HCT116 (cell line): ENCODE data around the gene STKLD1. TPM values are rescaled to one million over a fixed set of nuclear protein-coding genes. Genes with fewer than 3 reads are reported as not detected.

ENCODE experiments used
- ATAC-seq: fragments of 200-7000 bp; cut with Tn5 transposase; 2 replicates; pipeline ENCODE4 v1.9.1; 2020; ENCODE audit warnings: mild to moderate bottlenecking, moderate library complexity
- BruUV-seq: library from RNA; stranded (reverse); fragments of 400-500 nt; replicated peaks from 2 replicates; lab custom pipeline; 2021; lab: Mats Ljungman, UMichigan
- CTCF ChIA-PET: fragments of 300-600 bp; sonication (Branson Sonifier 250); formaldehyde crosslinking; loops from one replicate; lab custom pipeline; 2021; ENCODE audit warnings: antibody characterized with exemption; lab: Charles Lee
- POLR2A ChIA-PET: fragments of 300-600, 350-600 bp; sonication (Branson Sonifier 250); formaldehyde crosslinking; loops from one replicate; lab custom pipeline; 2021; ENCODE audit warnings: antibody characterized with exemption; lab: Charles Lee
- RAD21 ChIA-PET, 2 experiments: fragments of 300-600 bp; sonication (Branson Sonifier 250); formaldehyde crosslinking; loops; one replicate each; lab custom pipeline; 2023; ENCODE audit warnings: low total read pairs in 2 of 2; ENCODE audit not compliant: uncharacterized antibody in 2 of 2, unreplicated experiment in 2 of 2, low non-redundant PET in 1 of 2; lab: Charles Lee
- DNase-seq: peaks from one replicate; pipeline ENCODE4 v3.0.0-alpha.2; 2010; ENCODE audit warnings: low read depth, low spot score
- H2AFZ ChIP-seq: fragments of 200-600 bp; shearing (Covaris generic), sonication (generic); 2 replicates; pipeline ENCODE4 v1.6.1; 2017; ENCODE audit warnings: low read depth, mixed run types, mixed read lengths, antibody characterized with exemption, low read length; ENCODE audit not compliant: poor library complexity, severe bottlenecking
- H3K27ac ChIP-seq: 2 replicates; pipeline ENCODE4 v1.5.1; 2012; ENCODE audit warnings: low read depth, low read length
- H3K27me3 ChIP-seq: fragments of 200-600 bp; sonication (generic); 2 replicates; pipeline ENCODE4 v1.6.1; 2016; ENCODE audit warnings: mixed run types, low read length, mixed read lengths; ENCODE audit not compliant: insufficient read depth
- H3K36me3 ChIP-seq, 2 experiments: fragments of 200-500 bp in 1 of 2; fragments of 200-600 bp in 1 of 2; sonication (Bioruptor generic) in 1 of 2; sonication (generic) in 1 of 2; 2 replicates each; pipeline versions ENCODE4 v1.5.1 to v1.6.1; 2014 to 2016; ENCODE audit warnings: low read length in 2 of 2, inconsistent platforms in 1 of 2, mixed read lengths in 1 of 2, mixed run types in 1 of 2; ENCODE audit not compliant: insufficient read depth in 2 of 2, control insufficient read depth in 1 of 2
- H3K4me1 ChIP-seq, 2 experiments: fragments of 200-600 bp in 1 of 2; sonication (generic) in 1 of 2; 2 replicates each; pipeline versions ENCODE4 v1.5.1 to v1.6.1; 2012 to 2017; ENCODE audit warnings: low read length in 2 of 2, inconsistent platforms in 1 of 2, mild to moderate bottlenecking in 1 of 2, mixed read lengths in 1 of 2, mixed run types in 1 of 2, moderate library complexity in 1 of 2; ENCODE audit not compliant: insufficient read depth in 2 of 2, control insufficient read depth in 1 of 2
- H3K4me2 ChIP-seq: fragments of 200-600 bp; sonication (generic); 2 replicates; pipeline ENCODE4 v1.6.1; 2017; ENCODE audit warnings: mixed run types, low read length, mixed read lengths
- H3K4me3 ChIP-seq, 2 experiments: fragments of 200-600 bp in 1 of 2; sonication (generic) in 1 of 2; replicated peaks in 1 of 2; 2 replicates each; pipeline ENCODE4 v1.5.1; 2011 to 2016; ENCODE audit warnings: low read length in 2 of 2, control low read depth in 1 of 2, low read depth in 1 of 2, mild to moderate bottlenecking in 1 of 2, mixed read lengths in 1 of 2, mixed run types in 1 of 2
- H3K79me2 ChIP-seq: fragments of 200-600 bp; sonication (generic); 2 replicates; pipeline ENCODE4 v1.6.1; 2017; ENCODE audit warnings: mild to moderate bottlenecking, mixed run types, low read length, moderate library complexity, mixed read lengths; ENCODE audit not compliant: insufficient read depth
- H3K9ac ChIP-seq: fragments of 200-600 bp; sonication (generic); 2 replicates; pipeline ENCODE4 v1.6.1; 2016; ENCODE audit warnings: low read length, mixed read lengths
- H3K9me2 ChIP-seq: fragments of 200-600 bp; sonication (generic), shearing (Covaris generic); 2 replicates; pipeline ENCODE4 v1.6.1; 2017; ENCODE audit warnings: mixed run types, mild to moderate bottlenecking, moderate library complexity; ENCODE audit not compliant: insufficient read depth
- H3K9me3 ChIP-seq, 2 experiments: fragments of 200-500 bp in 1 of 2; fragments of 200-600 bp in 1 of 2; sonication (Bioruptor generic) in 1 of 2; sonication (generic) in 1 of 2; 2 replicates each; pipeline ENCODE4 v1.6.1; 2014 to 2017; ENCODE audit warnings: low read length in 2 of 2, mixed read lengths in 2 of 2, inconsistent platforms in 1 of 2, low read depth in 1 of 2, mild to moderate bottlenecking in 1 of 2, mixed run types in 1 of 2, moderate library complexity in 1 of 2; ENCODE audit not compliant: control insufficient read depth in 1 of 2, insufficient read depth in 1 of 2
- H4K20me1 ChIP-seq: fragments of 200-600 bp; sonication (generic), shearing (Covaris generic); 2 replicates; pipeline ENCODE4 v1.6.1; 2017; ENCODE audit warnings: mixed run types, mild to moderate bottlenecking, moderate library complexity; ENCODE audit not compliant: insufficient read depth
- EZH2phosphoT487 ChIP-seq: fragments of 200-600 bp; IDR thresholded peaks from 2 replicates; pipeline ENCODE4 v1.6.1; 2018; ENCODE audit warnings: antibody characterized with exemption, borderline replicate concordance
- POLR2A ChIP-seq: IDR thresholded peaks from 2 replicates; pipeline ENCODE4 v1.7.0; 2011; ENCODE audit warnings: borderline replicate concordance; ENCODE audit not compliant: insufficient read depth, insufficient read length; ENCODE audit errors: extremely low read depth
- RAD21 ChIP-seq: IDR thresholded peaks from 2 replicates; pipeline ENCODE4 v1.6.1; 2012; ENCODE audit warnings: low read depth, mild to moderate bottlenecking
- SRF ChIP-seq: IDR thresholded peaks from 2 replicates; pipeline ENCODE4 v1.6.1; 2012; ENCODE audit warnings: low read depth
- intact Hi-C: fragments of 100-400 bp; cut with micrococcal nuclease; formaldehyde crosslinking; loops from 2 replicates; pipeline ENCODE4 v1.10.0; 2022
- total RNA-seq: library from RNA; stranded (reverse); gene quantifications from one replicate; pipeline ENCODE4 v1.2.1, GENCODE V29; 2021; ENCODE audit not compliant: unreplicated experiment
- TF ChIP-seq, protein P1 (sequence below): IDR thresholded peaks from 2 replicates; pipeline ENCODE4 v1.6.1; 2012
- TF ChIP-seq, protein P2 (sequence below): IDR thresholded peaks from 2 replicates; pipeline ENCODE4 v1.6.1; 2012
- TF ChIP-seq, protein P3 (sequence below): IDR thresholded peaks from 2 replicates; pipeline ENCODE4 v1.6.1; 2012; ENCODE audit warnings: low read depth

The STKLD1 gene
- total RNA-seq, 1 experiment from 2014 or later: 0.37 TPM

DNA sequence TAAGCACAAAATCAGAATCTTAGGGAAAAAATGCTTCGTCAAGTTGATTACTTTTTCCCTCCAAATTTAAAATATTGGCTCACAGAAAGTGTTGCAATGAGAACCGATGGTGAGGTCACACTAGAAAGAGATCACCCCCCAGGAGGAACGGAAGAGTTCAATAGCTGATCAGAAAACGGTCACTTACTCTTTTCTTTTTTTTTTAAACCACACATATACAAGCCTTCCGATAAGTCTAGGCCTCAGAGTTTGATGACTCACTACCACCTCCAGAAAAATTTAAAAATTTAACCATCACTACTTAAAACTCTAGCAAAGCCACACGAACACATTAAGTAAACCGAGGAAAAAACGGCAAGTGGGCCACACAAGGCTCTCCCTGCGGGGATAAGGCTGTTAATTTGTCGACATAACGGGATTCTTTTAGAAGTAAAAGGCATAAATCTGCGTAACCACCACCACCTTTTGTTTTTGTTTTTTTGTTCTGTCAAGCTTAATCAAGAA, 1.5 kb upstream of the STKLD1 start:
- intact Hi-C loops: no loop called here
- Histone ChIP-seq H2AFZ (no peak overlapping the region), H3K4me1 (peaks cover 21 to 29% of the 10 kb centered on the region in 2 experiments), H3K9me2 (no peaks in the 10 kb centered on the region), H3K79me2 (peaks cover 62% of the 10 kb centered on the region), H3K27me3 (no peaks in the 10 kb centered on the region), H3K4me3 (peak overlapping the region; percentile 59 to 95), H3K4me2 (peak overlapping the region; percentile 76), H3K36me3 (peaks cover 10 to 22% of the 10 kb centered on the region in 2 experiments; a peak in 3 of 4 replicates), H3K9me3 (no peaks in the 10 kb centered on the region), H4K20me1 (0 out of 2 replicates have a peak, but pooled peaks cover 9% of the 10 kb centered on the region), H3K9ac (peak overlapping the region; percentile 94), H3K27ac (peak overlapping the region; percentile 91)
- DNase-seq: no peak
- TF ChIP-seq SRF (no peak), EZH2phosphoT487 (no peak), RAD21 (no peak), POLR2A (no peak)
- TF ChIP-seq, protein P1, sequence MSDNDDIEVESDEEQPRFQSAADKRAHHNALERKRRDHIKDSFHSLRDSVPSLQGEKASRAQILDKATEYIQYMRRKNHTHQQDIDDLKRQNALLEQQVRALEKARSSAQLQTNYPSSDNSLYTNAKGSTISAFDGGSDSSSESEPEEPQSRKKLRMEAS: no peak
- TF ChIP-seq, protein P2, sequence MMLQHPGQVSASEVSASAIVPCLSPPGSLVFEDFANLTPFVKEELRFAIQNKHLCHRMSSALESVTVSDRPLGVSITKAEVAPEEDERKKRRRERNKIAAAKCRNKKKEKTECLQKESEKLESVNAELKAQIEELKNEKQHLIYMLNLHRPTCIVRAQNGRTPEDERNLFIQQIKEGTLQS: no peak
- TF ChIP-seq, protein P3, sequence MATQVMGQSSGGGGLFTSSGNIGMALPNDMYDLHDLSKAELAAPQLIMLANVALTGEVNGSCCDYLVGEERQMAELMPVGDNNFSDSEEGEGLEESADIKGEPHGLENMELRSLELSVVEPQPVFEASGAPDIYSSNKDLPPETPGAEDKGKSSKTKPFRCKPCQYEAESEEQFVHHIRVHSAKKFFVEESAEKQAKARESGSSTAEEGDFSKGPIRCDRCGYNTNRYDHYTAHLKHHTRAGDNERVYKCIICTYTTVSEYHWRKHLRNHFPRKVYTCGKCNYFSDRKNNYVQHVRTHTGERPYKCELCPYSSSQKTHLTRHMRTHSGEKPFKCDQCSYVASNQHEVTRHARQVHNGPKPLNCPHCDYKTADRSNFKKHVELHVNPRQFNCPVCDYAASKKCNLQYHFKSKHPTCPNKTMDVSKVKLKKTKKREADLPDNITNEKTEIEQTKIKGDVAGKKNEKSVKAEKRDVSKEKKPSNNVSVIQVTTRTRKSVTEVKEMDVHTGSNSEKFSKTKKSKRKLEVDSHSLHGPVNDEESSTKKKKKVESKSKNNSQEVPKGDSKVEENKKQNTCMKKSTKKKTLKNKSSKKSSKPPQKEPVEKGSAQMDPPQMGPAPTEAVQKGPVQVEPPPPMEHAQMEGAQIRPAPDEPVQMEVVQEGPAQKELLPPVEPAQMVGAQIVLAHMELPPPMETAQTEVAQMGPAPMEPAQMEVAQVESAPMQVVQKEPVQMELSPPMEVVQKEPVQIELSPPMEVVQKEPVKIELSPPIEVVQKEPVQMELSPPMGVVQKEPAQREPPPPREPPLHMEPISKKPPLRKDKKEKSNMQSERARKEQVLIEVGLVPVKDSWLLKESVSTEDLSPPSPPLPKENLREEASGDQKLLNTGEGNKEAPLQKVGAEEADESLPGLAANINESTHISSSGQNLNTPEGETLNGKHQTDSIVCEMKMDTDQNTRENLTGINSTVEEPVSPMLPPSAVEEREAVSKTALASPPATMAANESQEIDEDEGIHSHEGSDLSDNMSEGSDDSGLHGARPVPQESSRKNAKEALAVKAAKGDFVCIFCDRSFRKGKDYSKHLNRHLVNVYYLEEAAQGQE: no peak
- POLR2A ChIA-PET: interaction anchor here (1.7 kb wide), 1 partner anchor 19 kb away, joined by 7 read pairs; the partner anchor contains the start of genes SURF1 and SURF2
- BruUV-seq: TSS peak; percentile 62
- CTCF ChIA-PET: interaction anchor here (1.2 kb wide), 1 partner anchor 188 kb away, joined by 3 read pairs; no protein-coding TSS in a partner anchor
- RAD21 ChIA-PET: no interaction called here
- ATAC-seq: no peak
